GM12874 (cell line): ENCODE results near the gene DDX56.

Source experiments
- CTCF ChIP-seq: IDR thresholded peaks from 2 replicates; pipeline ENCODE4 v1.5.1; 2011; ENCODE audit warnings: low read depth, mild to moderate bottlenecking, control low read depth, low read length, moderate library complexity; ENCODE audit not compliant: insufficient read depth

DDX56 gene

GRCh38 chr7:44534501-44534900, 39.2 kb downstream of the DDX56 start:
- TF ChIP-seq CTCF, result peak; percentile 84

- TF ChIP-seq CTCF, result no peak
Measured at GRCh38 chr7:44534087-44534486, 39.6 kb downstream of the DDX56 start.

GRCh38 chr7:44533301-44534055, 40.2 kb downstream of the DDX56 start:
- TF ChIP-seq CTCF, result no peak

GRCh38 chr7:44531421-44532380, 42.0 kb downstream of the DDX56 start:
- no peak for TF ChIP-seq CTCF

- no peak for TF ChIP-seq CTCF
Measured at GRCh38 chr7:44530990-44531389, 42.7 kb downstream of the DDX56 start.

- TF ChIP-seq CTCF, result no peak
Measured at GRCh38 chr7:44524811-44525388, 48.8 kb downstream of the DDX56 start.

DNA sequence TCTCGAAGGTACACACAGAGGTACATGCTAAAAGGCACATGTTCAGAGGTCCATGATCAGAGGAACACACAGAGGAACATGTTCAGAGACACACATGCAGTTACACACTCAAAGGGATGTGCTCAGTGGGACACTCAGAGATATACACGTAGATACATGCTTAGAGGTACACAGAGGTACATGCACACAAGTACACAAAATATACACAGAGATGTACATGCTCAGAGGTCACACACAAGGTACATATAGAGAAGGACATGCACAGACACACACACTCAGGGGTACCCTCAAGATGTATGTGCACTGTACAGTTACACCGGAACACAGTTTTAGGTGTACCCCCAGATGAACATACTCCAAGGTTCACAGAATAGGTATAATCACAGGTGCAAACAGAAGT, 51.4 kb downstream of the DDX56 start:
- no peak for TF ChIP-seq CTCF
